ENCODE results near the gene PTMS. TPM values are rescaled to one million over a fixed set of nuclear protein-coding genes. Genes with fewer than 3 reads are reported as not detected.

The PTMS gene
- total and polyA plus RNA-seq, 4 donors, result 65.6 to 801 (median 249) TPM

- H3K4me3 ChIP-seq, result no peak overlapping the region
- H3K27me3 ChIP-seq (ENCODE audit: control insufficient read depth in 3 of 3, insufficient read depth in 3 of 3, low read length in 2 of 3), result no peaks in the 10 kb centered on the region
- H3K4me1 ChIP-seq (ENCODE audit: control insufficient read depth in 5 of 5, insufficient read depth in 5 of 5, low read length in 5 of 5), result peaks cover 0 to 30% (median 25%) of the 10 kb centered on the region in 5 donors
- no peak overlapping the region for H3K27ac ChIP-seq (ENCODE audit: low read depth in 1 of 2, low read length in 1 of 2)
- no peak for ATAC-seq (ENCODE audit: insufficient read depth, low FRiP score)
- H3K9ac ChIP-seq (ENCODE audit: insufficient read depth in 1 of 2, low read length in 2 of 2), result no peak overlapping the region
- no peaks in the 10 kb centered on the region for H3K36me3 ChIP-seq (ENCODE audit: control insufficient read depth in 4 of 4, insufficient read depth in 4 of 4, low read length in 4 of 4)
- TF ChIP-seq, protein P1, sequence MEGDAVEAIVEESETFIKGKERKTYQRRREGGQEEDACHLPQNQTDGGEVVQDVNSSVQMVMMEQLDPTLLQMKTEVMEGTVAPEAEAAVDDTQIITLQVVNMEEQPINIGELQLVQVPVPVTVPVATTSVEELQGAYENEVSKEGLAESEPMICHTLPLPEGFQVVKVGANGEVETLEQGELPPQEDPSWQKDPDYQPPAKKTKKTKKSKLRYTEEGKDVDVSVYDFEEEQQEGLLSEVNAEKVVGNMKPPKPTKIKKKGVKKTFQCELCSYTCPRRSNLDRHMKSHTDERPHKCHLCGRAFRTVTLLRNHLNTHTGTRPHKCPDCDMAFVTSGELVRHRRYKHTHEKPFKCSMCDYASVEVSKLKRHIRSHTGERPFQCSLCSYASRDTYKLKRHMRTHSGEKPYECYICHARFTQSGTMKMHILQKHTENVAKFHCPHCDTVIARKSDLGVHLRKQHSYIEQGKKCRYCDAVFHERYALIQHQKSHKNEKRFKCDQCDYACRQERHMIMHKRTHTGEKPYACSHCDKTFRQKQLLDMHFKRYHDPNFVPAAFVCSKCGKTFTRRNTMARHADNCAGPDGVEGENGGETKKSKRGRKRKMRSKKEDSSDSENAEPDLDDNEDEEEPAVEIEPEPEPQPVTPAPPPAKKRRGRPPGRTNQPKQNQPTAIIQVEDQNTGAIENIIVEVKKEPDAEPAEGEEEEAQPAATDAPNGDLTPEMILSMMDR (IDR thresholded peaks at IDR 0.05; ENCODE audit: control extremely low read depth, extremely low read depth), result no peak
- no peaks in the 10 kb centered on the region for H3K9me3 ChIP-seq (ENCODE audit: control insufficient read depth in 4 of 4, insufficient read depth in 3 of 4, low read length in 3 of 4)
- DNase-seq, result peak in 2 of 3 donors; percentile 55 to 63
- WGBS, 2 donors, result 81 to 93% methylated on average over 8 of the region's 8 CpGs
These were observed 9.0 kb upstream of the PTMS start for GRCh38 chr12:6757028-6757690.

GRCh38 chr12:6758506-6759095 is 7.6 kb upstream of the PTMS start:
- Histone ChIP-seq H3K9ac (ENCODE audit: insufficient read depth in 1 of 2, low read length in 2 of 2) (peak overlapping the region in 1 of 2 donors; percentile 8), H3K4me1 (ENCODE audit: control insufficient read depth in 5 of 5, insufficient read depth in 5 of 5, low read length in 5 of 5) (peaks cover 0 to 36% (median 32%) of the 10 kb centered on the region in 5 donors), H3K9me3 (ENCODE audit: control insufficient read depth in 4 of 4, insufficient read depth in 3 of 4, low read length in 3 of 4) (no peaks in the 10 kb centered on the region), H3K27me3 (ENCODE audit: control insufficient read depth in 3 of 3, insufficient read depth in 3 of 3, low read length in 2 of 3) (no peaks in the 10 kb centered on the region), H3K27ac (ENCODE audit: low read depth in 1 of 2, low read length in 1 of 2) (no peak overlapping the region), H3K36me3 (ENCODE audit: control insufficient read depth in 4 of 4, insufficient read depth in 4 of 4, low read length in 4 of 4) (no peaks in the 10 kb centered on the region), H3K4me3 (no peak overlapping the region)
- TF ChIP-seq, protein P1 (IDR thresholded peaks at IDR 0.05; ENCODE audit: control extremely low read depth, extremely low read depth), result no peak
- DNase-seq (peak in 2 of 3 donors; percentile 69 to 86), ATAC-seq (ENCODE audit: insufficient read depth, low FRiP score) (no peak)
- WGBS, 2 donors, result 75 to 80% methylated on average over 9 of the region's 9 CpGs

DNA sequence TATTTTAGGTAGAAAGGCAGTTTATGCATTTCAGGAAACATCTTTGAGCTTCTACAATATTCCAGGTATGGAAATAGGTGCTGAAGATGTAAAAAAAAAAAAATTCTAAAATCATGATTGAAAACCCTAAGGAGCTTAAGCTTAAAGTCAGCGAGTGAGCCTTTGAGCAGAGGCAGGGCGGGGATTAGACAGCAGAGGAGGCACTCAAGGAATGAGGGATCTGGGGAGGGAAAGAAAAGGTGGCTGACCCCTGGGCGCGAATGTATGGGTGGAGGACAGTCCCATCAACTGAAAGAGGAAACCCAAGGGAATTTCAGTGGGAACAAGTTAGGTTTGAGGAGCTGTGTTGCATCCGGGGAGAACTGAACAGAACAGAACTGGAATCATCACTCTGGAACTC is 6.4 kb upstream of the PTMS start:
- TF ChIP-seq, protein P1 (IDR thresholded peaks at IDR 0.05; ENCODE audit: control extremely low read depth, extremely low read depth), result no peak
- no peak overlapping the region for H3K4me3 ChIP-seq
- H3K27ac ChIP-seq (ENCODE audit: low read depth in 1 of 2, low read length in 1 of 2), result no peak overlapping the region
- H3K4me1 ChIP-seq (ENCODE audit: control insufficient read depth in 5 of 5, insufficient read depth in 5 of 5, low read length in 5 of 5), result peaks cover 0 to 35% (median 27%) of the 10 kb centered on the region in 5 donors
- H3K36me3 ChIP-seq (ENCODE audit: control insufficient read depth in 4 of 4, insufficient read depth in 4 of 4, low read length in 4 of 4), result no peaks in the 10 kb centered on the region
- no peak overlapping the region for H3K9ac ChIP-seq (ENCODE audit: insufficient read depth in 1 of 2, low read length in 2 of 2)
- ATAC-seq (ENCODE audit: insufficient read depth, low FRiP score) (no peak), DNase-seq (no peak)
- no peaks in the 10 kb centered on the region for H3K27me3 ChIP-seq (ENCODE audit: control insufficient read depth in 3 of 3, insufficient read depth in 3 of 3, low read length in 2 of 3)
- no peaks in the 10 kb centered on the region for H3K9me3 ChIP-seq (ENCODE audit: control insufficient read depth in 4 of 4, insufficient read depth in 3 of 4, low read length in 3 of 4)
- 85 to 93% methylated on average over 5 of the region's 5 CpGs for WGBS, 2 donors

Measured in lung (tissue), 12 donors.